ENCODE measurements around the gene TSHR.

The TSHR gene

DNA sequence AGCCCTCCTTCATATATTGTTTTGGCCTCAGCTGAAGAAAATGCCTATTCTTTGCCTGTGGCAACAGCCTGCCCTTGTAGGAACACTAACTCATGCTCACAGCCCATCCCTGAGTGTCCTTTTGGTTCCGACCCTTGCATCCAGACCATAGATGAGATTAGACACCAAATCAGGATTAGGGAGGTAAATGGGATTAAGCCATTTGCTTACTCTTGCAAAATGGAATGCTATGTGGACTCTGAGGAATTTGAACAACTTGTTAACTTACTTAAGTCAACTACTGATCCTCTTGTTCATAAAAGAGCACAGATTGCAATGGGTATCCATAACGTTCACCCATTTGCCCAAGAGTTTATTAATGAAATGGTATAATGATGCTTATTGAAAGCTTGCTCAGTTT, 27.3 kb downstream of the TSHR start:
- no peak overlapping the region for H3K27ac ChIP-seq (ENCODE audit: low read depth, low read length)
- H3K9ac ChIP-seq (ENCODE audit: low read length), result no peak overlapping the region
- no peak overlapping the region for H3K4me3 ChIP-seq (ENCODE audit: low read length)
- H3K36me3 ChIP-seq (ENCODE audit: control insufficient read depth, insufficient read depth, low read length), result no peaks in the 10 kb centered on the region
- H3K4me1 ChIP-seq (ENCODE audit: control insufficient read depth, insufficient read depth, low read length), result peaks cover 3% of the 10 kb centered on the region
- no peaks in the 10 kb centered on the region for H3K27me3 ChIP-seq (ENCODE audit: control insufficient read depth, insufficient read depth, low read length)

GRCh38 chr14:80987235-80988032, 32.0 kb downstream of the TSHR start:
- no peak overlapping the region for H3K27ac ChIP-seq (ENCODE audit: low read depth, low read length)
- H3K36me3 ChIP-seq (ENCODE audit: control insufficient read depth, insufficient read depth, low read length), result no peaks in the 10 kb centered on the region
- no peak overlapping the region for H3K9ac ChIP-seq (ENCODE audit: low read length)
- no peak overlapping the region for H3K4me3 ChIP-seq (ENCODE audit: low read length)
- H3K4me1 ChIP-seq (ENCODE audit: control insufficient read depth, insufficient read depth, low read length), result no peaks in the 10 kb centered on the region
- no peaks in the 10 kb centered on the region for H3K27me3 ChIP-seq (ENCODE audit: control insufficient read depth, insufficient read depth, low read length)

GRCh38 chr14:80988192-80988591, 32.8 kb downstream of the TSHR start:
- H3K27ac ChIP-seq (ENCODE audit: low read depth, low read length), result no peak overlapping the region
- no peak overlapping the region for H3K4me3 ChIP-seq (ENCODE audit: low read length)
- H3K4me1 ChIP-seq (ENCODE audit: control insufficient read depth, insufficient read depth, low read length), result no peaks in the 10 kb centered on the region
- H3K9ac ChIP-seq (ENCODE audit: low read length), result no peak overlapping the region
- H3K27me3 ChIP-seq (ENCODE audit: control insufficient read depth, insufficient read depth, low read length), result no peaks in the 10 kb centered on the region
- no peaks in the 10 kb centered on the region for H3K36me3 ChIP-seq (ENCODE audit: control insufficient read depth, insufficient read depth, low read length)

- no peak overlapping the region for H3K9ac ChIP-seq (ENCODE audit: low read length)
- no peaks in the 10 kb centered on the region for H3K27me3 ChIP-seq (ENCODE audit: control insufficient read depth, insufficient read depth, low read length)
- no peaks in the 10 kb centered on the region for H3K4me1 ChIP-seq (ENCODE audit: control insufficient read depth, insufficient read depth, low read length)
- H3K36me3 ChIP-seq (ENCODE audit: control insufficient read depth, insufficient read depth, low read length), result no peaks in the 10 kb centered on the region
- no peak overlapping the region for H3K4me3 ChIP-seq (ENCODE audit: low read length)
- no peak overlapping the region for H3K27ac ChIP-seq (ENCODE audit: low read depth, low read length)
These were observed 33.5 kb downstream of the TSHR start for GRCh38 chr14:80988735-80989429.

DNA sequence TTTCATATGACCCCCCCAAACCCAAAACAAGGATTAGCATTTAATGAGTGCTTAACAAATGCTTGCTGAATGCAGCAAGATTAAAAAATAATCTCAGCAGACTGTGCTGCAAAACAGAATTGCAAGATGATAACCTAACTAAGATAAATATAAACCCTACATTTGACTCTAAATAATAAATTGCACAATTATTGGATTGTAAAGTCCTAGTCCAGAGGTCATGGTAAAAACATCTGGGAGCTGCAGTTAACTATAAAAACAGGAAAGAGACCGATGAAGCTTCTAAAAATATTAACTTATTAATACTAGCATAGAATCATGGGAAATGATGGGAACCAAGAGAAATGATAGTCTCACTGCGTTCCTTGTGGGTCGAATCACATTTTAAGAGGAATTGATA, 37.2 kb downstream of the TSHR start:
- Histone ChIP-seq H3K4me1 (ENCODE audit: control insufficient read depth, insufficient read depth, low read length) (no peaks in the 10 kb centered on the region), H3K27me3 (ENCODE audit: control insufficient read depth, insufficient read depth, low read length) (no peaks in the 10 kb centered on the region), H3K36me3 (ENCODE audit: control insufficient read depth, insufficient read depth, low read length) (no peaks in the 10 kb centered on the region), H3K27ac (ENCODE audit: low read depth, low read length) (no peak overlapping the region), H3K9ac (ENCODE audit: low read length) (no peak overlapping the region), H3K4me3 (ENCODE audit: low read length) (no peak overlapping the region)

DNA sequence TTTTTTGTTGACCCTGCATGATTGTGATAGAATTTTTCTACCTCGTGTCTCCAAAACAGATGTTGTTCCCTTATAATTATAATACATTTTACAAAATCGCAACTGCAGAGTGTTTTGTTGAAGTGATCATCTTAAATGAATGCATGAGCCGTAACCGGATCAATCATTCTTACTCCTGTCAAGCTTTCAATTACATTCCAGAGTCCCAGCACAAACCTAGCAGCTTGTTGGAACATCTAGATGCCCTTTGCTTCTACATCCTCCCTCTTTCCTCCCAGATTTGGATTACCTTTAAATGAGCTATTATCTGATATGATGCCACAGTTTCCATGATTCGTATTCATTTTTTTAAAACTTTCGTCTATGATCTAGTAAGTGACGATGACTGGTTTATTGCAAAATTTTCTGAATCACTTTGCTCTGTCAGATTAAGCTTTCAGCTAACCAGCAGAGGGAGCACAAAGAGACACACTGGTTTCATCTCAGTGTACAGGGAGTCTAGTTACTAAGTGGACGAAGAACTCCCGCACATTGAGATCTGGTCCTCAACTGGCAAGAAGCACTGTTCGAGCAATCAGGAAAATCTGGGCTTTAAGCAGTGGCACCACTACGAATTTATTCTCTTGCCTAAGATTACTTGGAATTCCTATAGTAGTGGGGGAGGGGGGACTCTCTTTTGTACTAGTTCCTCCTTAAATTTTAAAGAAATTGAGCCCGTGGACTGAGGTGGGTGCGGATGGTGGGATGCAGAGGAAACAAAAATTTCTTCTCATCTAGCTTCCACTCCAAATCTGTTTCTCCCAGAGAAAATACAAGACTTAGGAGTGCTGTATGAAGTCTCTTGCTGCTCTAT, 40.9 kb downstream of the TSHR start:
- Histone ChIP-seq H3K4me1 (ENCODE audit: control insufficient read depth, insufficient read depth, low read length) (no peaks in the 10 kb centered on the region), H3K36me3 (ENCODE audit: control insufficient read depth, insufficient read depth, low read length) (no peaks in the 10 kb centered on the region), H3K4me3 (ENCODE audit: low read length) (no peak overlapping the region), H3K27ac (ENCODE audit: low read depth, low read length) (no peak overlapping the region), H3K9ac (ENCODE audit: low read length) (no peak overlapping the region), H3K27me3 (ENCODE audit: control insufficient read depth, insufficient read depth, low read length) (no peaks in the 10 kb centered on the region)

DNA sequence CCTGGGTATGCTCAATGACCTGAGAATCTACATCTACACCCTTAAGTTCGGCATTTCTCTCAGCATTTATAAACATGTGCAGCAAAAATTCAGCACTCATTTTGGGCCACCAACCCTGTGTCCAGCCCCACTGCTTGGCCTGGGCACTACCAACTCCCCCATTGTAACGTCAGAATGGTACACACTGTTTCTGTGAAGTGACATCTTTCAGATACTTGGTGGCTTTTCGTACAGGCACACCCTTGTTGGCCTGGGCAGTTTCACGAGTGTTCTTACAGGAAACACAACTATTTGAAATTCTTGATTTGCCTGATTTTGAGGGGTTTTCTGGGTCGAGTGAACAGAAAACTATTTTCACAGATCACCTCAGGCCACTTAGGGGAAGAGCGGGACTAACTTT, 46.0 kb downstream of the TSHR start:
- H3K27me3 ChIP-seq (ENCODE audit: control insufficient read depth, insufficient read depth, low read length), result no peaks in the 10 kb centered on the region
- H3K9ac ChIP-seq (ENCODE audit: low read length), result no peak overlapping the region
- H3K27ac ChIP-seq (ENCODE audit: low read depth, low read length), result no peak overlapping the region
- H3K36me3 ChIP-seq (ENCODE audit: control insufficient read depth, insufficient read depth, low read length), result no peaks in the 10 kb centered on the region
- no peak overlapping the region for H3K4me3 ChIP-seq (ENCODE audit: low read length)
- no peaks in the 10 kb centered on the region for H3K4me1 ChIP-seq (ENCODE audit: control insufficient read depth, insufficient read depth, low read length)

- H3K27ac ChIP-seq (ENCODE audit: low read depth, low read length), result no peak overlapping the region
- no peak overlapping the region for H3K9ac ChIP-seq (ENCODE audit: low read length)
- no peak overlapping the region for H3K4me3 ChIP-seq (ENCODE audit: low read length)
- H3K4me1 ChIP-seq (ENCODE audit: control insufficient read depth, insufficient read depth, low read length), result no peaks in the 10 kb centered on the region
- no peaks in the 10 kb centered on the region for H3K27me3 ChIP-seq (ENCODE audit: control insufficient read depth, insufficient read depth, low read length)
- no peaks in the 10 kb centered on the region for H3K36me3 ChIP-seq (ENCODE audit: control insufficient read depth, insufficient read depth, low read length)
These were observed 49.2 kb downstream of the TSHR start for GRCh38 chr14:81004575-81004974.

- Histone ChIP-seq H3K36me3 (ENCODE audit: control insufficient read depth, insufficient read depth, low read length) (no peaks in the 10 kb centered on the region), H3K4me1 (ENCODE audit: control insufficient read depth, insufficient read depth, low read length) (no peaks in the 10 kb centered on the region), H3K27me3 (ENCODE audit: control insufficient read depth, insufficient read depth, low read length) (no peaks in the 10 kb centered on the region), H3K9ac (ENCODE audit: low read length) (no peak overlapping the region), H3K4me3 (ENCODE audit: low read length) (no peak overlapping the region), H3K27ac (ENCODE audit: low read depth, low read length) (no peak overlapping the region)
These were observed 50.3 kb downstream of the TSHR start for GRCh38 chr14:81005540-81006228.

- Histone ChIP-seq H3K36me3 (ENCODE audit: control insufficient read depth, insufficient read depth, low read length) (no peaks in the 10 kb centered on the region), H3K9ac (ENCODE audit: low read length) (no peak overlapping the region), H3K27ac (ENCODE audit: low read depth, low read length) (no peak overlapping the region), H3K27me3 (ENCODE audit: control insufficient read depth, insufficient read depth, low read length) (no peaks in the 10 kb centered on the region), H3K4me1 (ENCODE audit: control insufficient read depth, insufficient read depth, low read length) (no peaks in the 10 kb centered on the region), H3K4me3 (ENCODE audit: low read length) (no peak overlapping the region)
These were observed 50.8 kb downstream of the TSHR start for GRCh38 chr14:81006266-81006665.

GRCh38 chr14:81007131-81007530, 51.7 kb downstream of the TSHR start:
- Histone ChIP-seq H3K4me1 (ENCODE audit: control insufficient read depth, insufficient read depth, low read length) (no peaks in the 10 kb centered on the region), H3K36me3 (ENCODE audit: control insufficient read depth, insufficient read depth, low read length) (no peaks in the 10 kb centered on the region), H3K4me3 (ENCODE audit: low read length) (no peak overlapping the region), H3K27ac (ENCODE audit: low read depth, low read length) (no peak overlapping the region), H3K27me3 (ENCODE audit: control insufficient read depth, insufficient read depth, low read length) (no peaks in the 10 kb centered on the region), H3K9ac (ENCODE audit: low read length) (no peak overlapping the region)

GRCh38 chr14:81009346-81009745, 53.9 kb downstream of the TSHR start:
- no peaks in the 10 kb centered on the region for H3K27me3 ChIP-seq (ENCODE audit: control insufficient read depth, insufficient read depth, low read length)
- no peak overlapping the region for H3K27ac ChIP-seq (ENCODE audit: low read depth, low read length)
- H3K9ac ChIP-seq (ENCODE audit: low read length), result no peak overlapping the region
- H3K36me3 ChIP-seq (ENCODE audit: control insufficient read depth, insufficient read depth, low read length), result no peaks in the 10 kb centered on the region
- H3K4me1 ChIP-seq (ENCODE audit: control insufficient read depth, insufficient read depth, low read length), result no peaks in the 10 kb centered on the region
- no peak overlapping the region for H3K4me3 ChIP-seq (ENCODE audit: low read length)

Measured in rectal smooth muscle tissue (tissue), 1 donor.